ENCODE data around the gene ITIH5.

DNA sequence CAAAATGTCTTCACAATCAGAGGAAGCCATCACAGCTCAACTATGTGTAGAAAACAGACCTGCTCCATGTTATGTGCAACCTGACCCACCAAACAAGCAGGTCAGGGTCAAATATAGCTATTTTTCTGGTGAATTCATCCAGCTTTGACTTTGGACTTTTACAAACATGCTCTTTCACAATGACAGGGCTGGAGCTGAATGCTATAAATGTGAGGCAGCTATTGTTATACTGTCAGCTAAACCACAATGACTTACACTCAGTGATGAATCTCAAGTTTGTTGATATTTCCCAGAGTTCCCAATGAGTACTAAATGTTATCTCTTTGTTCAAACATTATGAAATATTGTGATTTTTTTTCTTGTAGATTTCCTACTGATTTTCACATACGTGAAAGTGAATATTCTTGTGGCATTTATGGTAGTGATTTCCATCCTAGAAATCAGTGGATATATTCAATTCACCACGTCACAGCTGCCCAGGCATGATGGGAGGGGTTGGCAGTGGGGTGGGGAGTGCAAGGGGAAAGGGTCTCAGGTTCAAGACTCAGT, 33.9 kb upstream of the ITIH5 start:
- TF ChIP-seq, protein P1, sequence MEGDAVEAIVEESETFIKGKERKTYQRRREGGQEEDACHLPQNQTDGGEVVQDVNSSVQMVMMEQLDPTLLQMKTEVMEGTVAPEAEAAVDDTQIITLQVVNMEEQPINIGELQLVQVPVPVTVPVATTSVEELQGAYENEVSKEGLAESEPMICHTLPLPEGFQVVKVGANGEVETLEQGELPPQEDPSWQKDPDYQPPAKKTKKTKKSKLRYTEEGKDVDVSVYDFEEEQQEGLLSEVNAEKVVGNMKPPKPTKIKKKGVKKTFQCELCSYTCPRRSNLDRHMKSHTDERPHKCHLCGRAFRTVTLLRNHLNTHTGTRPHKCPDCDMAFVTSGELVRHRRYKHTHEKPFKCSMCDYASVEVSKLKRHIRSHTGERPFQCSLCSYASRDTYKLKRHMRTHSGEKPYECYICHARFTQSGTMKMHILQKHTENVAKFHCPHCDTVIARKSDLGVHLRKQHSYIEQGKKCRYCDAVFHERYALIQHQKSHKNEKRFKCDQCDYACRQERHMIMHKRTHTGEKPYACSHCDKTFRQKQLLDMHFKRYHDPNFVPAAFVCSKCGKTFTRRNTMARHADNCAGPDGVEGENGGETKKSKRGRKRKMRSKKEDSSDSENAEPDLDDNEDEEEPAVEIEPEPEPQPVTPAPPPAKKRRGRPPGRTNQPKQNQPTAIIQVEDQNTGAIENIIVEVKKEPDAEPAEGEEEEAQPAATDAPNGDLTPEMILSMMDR (IDR thresholded peaks at IDR 0.05 in 8 of 11, conservative IDR thresholded peaks at IDR 0.05 in 3 of 11): no peak
- no peak for TF ChIP-seq POLR2AphosphoS5 (IDR thresholded peaks at IDR 0.05)

Data from spleen (tissue), 7 donors.